SU-DHL-6 (cell line): Measurements from ENCODE around the gene NTF4.

Experiments used
- H2AFZ ChIP-seq: fragments of 200-600 bp; sonication (generic); 2 replicates; pipeline ENCODE4 v1.6.1; 2014; ENCODE audit warnings: low read depth, mild to moderate bottlenecking, moderate library complexity, mixed read lengths, antibody characterized with exemption, low read length; ENCODE audit not compliant: severe bottlenecking
- H3F3A ChIP-seq: fragments of 200-600 bp; shearing (Covaris generic); 2 replicates; pipeline ENCODE4 v1.6.0; 2016; ENCODE audit warnings: antibody characterized with exemption, mild to moderate bottlenecking; ENCODE audit not compliant: insufficient read depth
- H3K27ac ChIP-seq: fragments of 200-600 bp; sonication (generic); 2 replicates; pipeline ENCODE4 v1.5.1; 2016; ENCODE audit warnings: low read depth, mild to moderate bottlenecking, low read length, moderate library complexity, mixed read lengths
- H3K27me3 ChIP-seq: fragments of 200-600 bp; sonication (generic), shearing (Covaris generic); 2 replicates; pipeline ENCODE4 v1.6.0; 2014; ENCODE audit warnings: mild to moderate bottlenecking, low read length
- H3K36me3 ChIP-seq: fragments of 200-600 bp; sonication (generic); 2 replicates; pipeline ENCODE4 v1.6.1; 2014; ENCODE audit warnings: mild to moderate bottlenecking, low read length, mixed read lengths
- H3K4me2 ChIP-seq: fragments of 300-600, 200-600 bp; shearing (Covaris generic), sonication (generic); 2 replicates; pipeline ENCODE4 v1.6.0; 2014; ENCODE audit warnings: low read length, low read depth, mild to moderate bottlenecking; ENCODE audit not compliant: poor library complexity, severe bottlenecking
- H3K4me3 ChIP-seq: fragments of 200-600 bp; sonication (generic); 2 replicates; pipeline ENCODE4 v1.5.1; 2014; ENCODE audit warnings: antibody characterized with exemption, low read length, mild to moderate bottlenecking, mixed read lengths; ENCODE audit not compliant: insufficient read depth, poor library complexity, severe bottlenecking
- H3K79me2 ChIP-seq: fragments of 200-600 bp; sonication (generic); 2 replicates; pipeline ENCODE4 v1.6.1; 2014; ENCODE audit warnings: mild to moderate bottlenecking, low read length, moderate library complexity; ENCODE audit not compliant: insufficient read depth
- H3K9ac ChIP-seq: fragments of 200-600 bp; sonication (generic); 2 replicates; pipeline ENCODE4 v1.7.0; 2014; ENCODE audit warnings: mild to moderate bottlenecking, low read length
- H3K9me2 ChIP-seq: fragments of 200-600 bp; sonication (generic); replicated peaks from 2 replicates; pipeline ENCODE4 v1.6.1; 2014; ENCODE audit warnings: low read length; ENCODE audit not compliant: insufficient read depth
- H3K9me3 ChIP-seq: fragments of 200-600 bp; sonication (generic); 2 replicates; pipeline ENCODE4 v1.6.1; 2014; ENCODE audit warnings: low read length, mixed read lengths; ENCODE audit not compliant: insufficient read depth
- H4K20me1 ChIP-seq: fragments of 200-600 bp; sonication (generic); 2 replicates; pipeline ENCODE4 v1.6.1; 2014; ENCODE audit warnings: low read depth, mild to moderate bottlenecking, antibody characterized with exemption, low read length, moderate library complexity, mixed read lengths
- EZH2phosphoT487 ChIP-seq: fragments of 200-600 bp; sonication (generic), shearing (Covaris generic); conservative IDR thresholded peaks from 2 replicates; pipeline ENCODE4 v1.6.1; 2018; ENCODE audit warnings: mild to moderate bottlenecking, antibody characterized with exemption, low read length, moderate library complexity, mixed read lengths
- TF ChIP-seq, protein P1 (sequence below): fragments of 200-600 bp; sonication (generic); IDR thresholded peaks from one replicate; pipeline ENCODE4 v1.5.1; 2017; ENCODE audit warnings: antibody characterized with exemption, mild to moderate bottlenecking, low read length, moderate library complexity; ENCODE audit not compliant: insufficient read depth, poor library complexity, severe bottlenecking

NTF4 gene

GRCh38 chr19:49085868-49086232 lies 21.2 kb upstream of the NTF4 start:
- H3K9ac ChIP-seq, result peak overlapping the region; percentile 79
- H2AFZ ChIP-seq, result no peak overlapping the region
- H3K27me3 ChIP-seq, result no peaks in the 10 kb centered on the region
- TF ChIP-seq, protein P1, sequence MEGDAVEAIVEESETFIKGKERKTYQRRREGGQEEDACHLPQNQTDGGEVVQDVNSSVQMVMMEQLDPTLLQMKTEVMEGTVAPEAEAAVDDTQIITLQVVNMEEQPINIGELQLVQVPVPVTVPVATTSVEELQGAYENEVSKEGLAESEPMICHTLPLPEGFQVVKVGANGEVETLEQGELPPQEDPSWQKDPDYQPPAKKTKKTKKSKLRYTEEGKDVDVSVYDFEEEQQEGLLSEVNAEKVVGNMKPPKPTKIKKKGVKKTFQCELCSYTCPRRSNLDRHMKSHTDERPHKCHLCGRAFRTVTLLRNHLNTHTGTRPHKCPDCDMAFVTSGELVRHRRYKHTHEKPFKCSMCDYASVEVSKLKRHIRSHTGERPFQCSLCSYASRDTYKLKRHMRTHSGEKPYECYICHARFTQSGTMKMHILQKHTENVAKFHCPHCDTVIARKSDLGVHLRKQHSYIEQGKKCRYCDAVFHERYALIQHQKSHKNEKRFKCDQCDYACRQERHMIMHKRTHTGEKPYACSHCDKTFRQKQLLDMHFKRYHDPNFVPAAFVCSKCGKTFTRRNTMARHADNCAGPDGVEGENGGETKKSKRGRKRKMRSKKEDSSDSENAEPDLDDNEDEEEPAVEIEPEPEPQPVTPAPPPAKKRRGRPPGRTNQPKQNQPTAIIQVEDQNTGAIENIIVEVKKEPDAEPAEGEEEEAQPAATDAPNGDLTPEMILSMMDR, result no peak
- TF ChIP-seq EZH2phosphoT487, result no peak
- H3K79me2 ChIP-seq, result peaks cover 56% of the 10 kb centered on the region
- peak overlapping the region; percentile 95 for H3K4me3 ChIP-seq
- H4K20me1 ChIP-seq, result peaks cover 27% of the 10 kb centered on the region
- peak overlapping the region; percentile 94 for H3K4me2 ChIP-seq
- H3K9me3 ChIP-seq, result no peaks in the 10 kb centered on the region
- peaks cover 26% of the 10 kb centered on the region for H3K36me3 ChIP-seq
- H3K9me2 ChIP-seq, result no peaks in the 10 kb centered on the region
- H3F3A ChIP-seq, result no peaks in the 10 kb centered on the region
- peak overlapping the region; percentile 62 for H3K27ac ChIP-seq

- Histone ChIP-seq H3K4me3 (peak within 1 kb of the TSS; percentile 95), H4K20me1 (peaks cover 27% of the 10 kb centered on the region), H3K9me2 (no peaks in the 10 kb centered on the region), H2AFZ (peak within 1 kb of the TSS; percentile 78), H3K27me3 (no peaks in the 10 kb centered on the region), H3K9ac (peak within 1 kb of the TSS; percentile 79), H3K4me2 (peak within 1 kb of the TSS; percentile 94), H3K36me3 (peaks cover 23% of the 10 kb centered on the region), H3K9me3 (no peaks in the 10 kb centered on the region), H3K27ac (peak within 1 kb of the TSS; percentile 62), H3F3A (no peaks in the 10 kb centered on the region), H3K79me2 (peaks cover 50% of the 10 kb centered on the region)
- TF ChIP-seq, protein P1, result no peak
- no peak for TF ChIP-seq EZH2phosphoT487
Observed at GRCh38 chr19:49085020-49085867, 20.6 kb upstream of the NTF4 start, which contains the start of gene SNRNP70. Gene SNRNP70 (plus strand): TSS chr19:49085451. CDS start chr19:49086415, 964 bp downstream.

DNA sequence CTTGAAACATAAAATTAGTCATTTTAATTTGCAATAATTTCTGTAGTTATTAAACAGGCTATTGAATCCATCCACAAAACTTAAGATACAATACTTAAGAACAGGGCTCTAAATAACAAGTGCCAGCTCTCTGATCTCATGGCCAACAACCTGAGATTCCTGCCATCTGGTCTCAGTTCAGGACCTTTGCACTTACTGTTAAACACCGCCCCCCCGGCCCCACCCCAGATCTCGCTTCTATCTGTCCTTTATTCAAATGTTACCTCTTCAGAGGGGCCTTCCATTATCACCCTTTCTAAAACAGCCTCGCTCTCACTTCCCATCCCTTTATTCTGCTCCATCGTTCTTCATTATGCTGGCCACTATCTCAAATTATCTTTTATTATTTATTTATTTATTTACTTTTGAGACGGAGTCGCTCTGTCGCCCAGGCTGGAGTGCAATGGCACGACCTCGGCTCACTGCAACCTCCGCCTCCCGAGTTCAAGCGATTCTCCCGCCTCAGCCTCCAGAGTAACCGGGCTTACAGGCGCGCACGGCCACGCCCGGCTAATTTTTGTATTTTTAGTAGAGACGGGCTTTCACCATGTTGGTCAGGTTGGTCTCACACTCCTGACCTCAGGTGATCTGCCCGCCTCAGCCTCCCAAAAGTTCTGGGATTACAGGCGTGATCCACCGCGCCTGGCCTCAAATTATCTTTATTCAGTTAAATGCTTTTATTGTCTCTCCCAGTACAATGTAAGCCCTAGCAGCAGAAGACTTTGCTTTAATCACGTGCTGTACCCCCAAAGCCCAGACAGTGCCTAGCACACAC lies 19.8 kb upstream of the NTF4 start:
- Histone ChIP-seq H3K4me2 (peak overlapping the region; percentile 94), H2AFZ (peak overlapping the region; percentile 78), H3K9me3 (no peaks in the 10 kb centered on the region), H4K20me1 (peaks cover 27% of the 10 kb centered on the region), H3F3A (no peaks in the 10 kb centered on the region), H3K27ac (peak overlapping the region; percentile 62), H3K4me3 (peak overlapping the region; percentile 49), H3K27me3 (no peaks in the 10 kb centered on the region), H3K9me2 (no peaks in the 10 kb centered on the region), H3K9ac (peak overlapping the region; percentile 79), H3K36me3 (peaks cover 23% of the 10 kb centered on the region), H3K79me2 (peaks cover 42% of the 10 kb centered on the region)
- TF ChIP-seq EZH2phosphoT487, result no peak
- TF ChIP-seq, protein P1, result no peak
